Hepatocyte (in vitro differentiated cells): Measurements from ENCODE around the gene OPA1.

Source experiments
- CTCF ChIP-seq: fragments of 200-600 bp; sonication (generic); IDR thresholded peaks from 2 replicates; pipeline ENCODE4 v1.5.1; 2016; ENCODE audit warnings: antibody characterized with exemption, mild to moderate bottlenecking; ENCODE audit not compliant: poor library complexity
- EZH2 ChIP-seq: fragments of 200-600 bp; sonication (generic); IDR thresholded peaks from 2 replicates; pipeline ENCODE4 v1.6.1; 2016; ENCODE audit warnings: antibody characterized with exemption, mild to moderate bottlenecking, borderline replicate concordance
- EZH2phosphoT487 ChIP-seq: fragments of 200-600 bp; sonication (generic); IDR thresholded peaks from one replicate; pipeline ENCODE4 v1.6.1; 2018; ENCODE audit warnings: antibody characterized with exemption, mild to moderate bottlenecking, low read depth, moderate library complexity; ENCODE audit not compliant: unreplicated experiment, severe bottlenecking

- no peak for TF ChIP-seq CTCF
- no peak for TF ChIP-seq EZH2
- TF ChIP-seq EZH2phosphoT487, result no peak
Observed at GRCh38 chr3:193640165-193640715, 47.2 kb downstream of the OPA1 start.
